ENCODE data around the gene C1GALT1. TPM values are rescaled to one million over a fixed set of nuclear protein-coding genes. Genes with fewer than 3 reads are reported as not detected.

C1GALT1 gene
- total RNA-seq, 1 donor from 2014 or later = 31.1 TPM

- no peaks in the 10 kb centered on the region for H3K36me3 ChIP-seq (ENCODE audit: control insufficient read depth, insufficient read depth, low read length)
- FAIRE-seq (no peak), DNase-seq (ENCODE audit: low read depth) (no peak)
- no peak for TF ChIP-seq CTCF (IDR thresholded peaks at IDR 0.05; ENCODE audit: insufficient read depth, low read length, severe bottlenecking)
- H3K4me3 ChIP-seq (ENCODE audit: low read depth, low read length) = no peak overlapping the region
- no peaks in the 10 kb centered on the region for H3K27me3 ChIP-seq (ENCODE audit: control insufficient read depth, insufficient read depth, low read length)
Measured at GRCh38 chr7:7164591-7164990, 17.8 kb upstream of the C1GALT1 start.

GRCh38 chr7:7165372-7165771, 17.0 kb upstream of the C1GALT1 start:
- no peak for DNase-seq (ENCODE audit: low read depth)
- no peak for TF ChIP-seq CTCF (IDR thresholded peaks at IDR 0.05; ENCODE audit: insufficient read depth, low read length, severe bottlenecking)
- FAIRE-seq = no peak
- no peak overlapping the region for H3K4me3 ChIP-seq (ENCODE audit: low read depth, low read length)
- no peaks in the 10 kb centered on the region for H3K27me3 ChIP-seq (ENCODE audit: control insufficient read depth, insufficient read depth, low read length)
- H3K36me3 ChIP-seq (ENCODE audit: control insufficient read depth, insufficient read depth, low read length) = no peaks in the 10 kb centered on the region

- H3K36me3 ChIP-seq (ENCODE audit: control insufficient read depth, insufficient read depth, low read length) = no peaks in the 10 kb centered on the region
- no peak for DNase-seq (ENCODE audit: low read depth)
- no peaks in the 10 kb centered on the region for H3K27me3 ChIP-seq (ENCODE audit: control insufficient read depth, insufficient read depth, low read length)
- no peak for TF ChIP-seq CTCF (IDR thresholded peaks at IDR 0.05; ENCODE audit: insufficient read depth, low read length, severe bottlenecking)
- FAIRE-seq = no peak
- H3K4me3 ChIP-seq (ENCODE audit: low read depth, low read length) = no peak overlapping the region
Measured at GRCh38 chr7:7166318-7166717, 16.0 kb upstream of the C1GALT1 start.

- Histone ChIP-seq H3K4me3 (ENCODE audit: low read depth, low read length) (no peak overlapping the region), H3K27me3 (ENCODE audit: control insufficient read depth, insufficient read depth, low read length) (no peaks in the 10 kb centered on the region), H3K36me3 (ENCODE audit: control insufficient read depth, insufficient read depth, low read length) (no peaks in the 10 kb centered on the region)
- no peak for TF ChIP-seq CTCF (IDR thresholded peaks at IDR 0.05; ENCODE audit: insufficient read depth, low read length, severe bottlenecking)
- no peak for FAIRE-seq
- DNase-seq (ENCODE audit: low read depth) = no peak
Measured at GRCh38 chr7:7169296-7169695, 13.0 kb upstream of the C1GALT1 start.

- no peak for TF ChIP-seq CTCF (IDR thresholded peaks at IDR 0.05; ENCODE audit: insufficient read depth, low read length, severe bottlenecking)
- Histone ChIP-seq H3K36me3 (ENCODE audit: control insufficient read depth, insufficient read depth, low read length) (no peaks in the 10 kb centered on the region), H3K27me3 (ENCODE audit: control insufficient read depth, insufficient read depth, low read length) (no peaks in the 10 kb centered on the region), H3K4me3 (ENCODE audit: low read depth, low read length) (no peak overlapping the region)
- DNase-seq (ENCODE audit: low read depth) (peak; percentile 79), FAIRE-seq (no peak)
Measured at GRCh38 chr7:7173956-7174632, 8.2 kb upstream of the C1GALT1 start.
